Measurements from ENCODE around the gene MRTFA.

DNA sequence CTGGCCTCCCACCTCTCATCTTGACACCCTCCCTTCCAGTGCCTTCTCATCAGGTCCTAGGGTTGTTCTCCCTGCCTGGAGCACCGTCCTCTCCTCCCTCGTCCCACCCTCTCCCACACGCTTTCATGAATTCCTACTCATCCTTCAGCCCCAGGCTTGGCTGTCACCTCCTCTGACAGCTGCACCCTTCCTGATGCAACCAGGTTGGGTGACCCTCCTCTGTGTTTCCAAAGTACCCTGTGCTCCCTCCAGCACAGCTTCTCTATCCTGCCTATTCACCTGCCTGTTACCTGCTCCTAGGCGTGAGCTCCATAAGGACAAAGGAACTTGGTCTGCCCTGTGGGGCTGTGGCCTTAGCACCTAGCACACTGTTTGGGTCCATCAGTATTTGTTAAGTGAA lies 207.7 kb downstream of the MRTFA start:
- TF ChIP-seq, protein P1, sequence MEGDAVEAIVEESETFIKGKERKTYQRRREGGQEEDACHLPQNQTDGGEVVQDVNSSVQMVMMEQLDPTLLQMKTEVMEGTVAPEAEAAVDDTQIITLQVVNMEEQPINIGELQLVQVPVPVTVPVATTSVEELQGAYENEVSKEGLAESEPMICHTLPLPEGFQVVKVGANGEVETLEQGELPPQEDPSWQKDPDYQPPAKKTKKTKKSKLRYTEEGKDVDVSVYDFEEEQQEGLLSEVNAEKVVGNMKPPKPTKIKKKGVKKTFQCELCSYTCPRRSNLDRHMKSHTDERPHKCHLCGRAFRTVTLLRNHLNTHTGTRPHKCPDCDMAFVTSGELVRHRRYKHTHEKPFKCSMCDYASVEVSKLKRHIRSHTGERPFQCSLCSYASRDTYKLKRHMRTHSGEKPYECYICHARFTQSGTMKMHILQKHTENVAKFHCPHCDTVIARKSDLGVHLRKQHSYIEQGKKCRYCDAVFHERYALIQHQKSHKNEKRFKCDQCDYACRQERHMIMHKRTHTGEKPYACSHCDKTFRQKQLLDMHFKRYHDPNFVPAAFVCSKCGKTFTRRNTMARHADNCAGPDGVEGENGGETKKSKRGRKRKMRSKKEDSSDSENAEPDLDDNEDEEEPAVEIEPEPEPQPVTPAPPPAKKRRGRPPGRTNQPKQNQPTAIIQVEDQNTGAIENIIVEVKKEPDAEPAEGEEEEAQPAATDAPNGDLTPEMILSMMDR (IDR thresholded peaks at IDR 0.05; ENCODE audit: insufficient read depth, low read length, poor library complexity, severe bottlenecking), result no peak
- no peak for TF ChIP-seq EZH2phosphoT487 (conservative IDR thresholded peaks at IDR 0.05; ENCODE audit: low read length)

All from SU-DHL-6 (cell line).